HG03354 (cell line): ENCODE measurements around the gene MS4A2.
"Not testable (repeated sequence)": the region's sequence is repeated elsewhere in the genome, so short reads cannot be mapped to it uniquely, and the experiment has no call there.

Experiments used
- ATAC-seq: cut with Tn5 transposase; IDR thresholded peaks from one replicate; pipeline ENCODE4 v1.9.1; 2021; ENCODE audit warnings: mild to moderate bottlenecking; ENCODE audit not compliant: unreplicated experiment, poor library complexity, severe bottlenecking

MS4A2 gene

GRCh38 chr11:60088364-60088763, at the start of gene MS4A2:
MS4A2 (plus strand) TSS chr11:60088664; CDS start chr11:60088766, 102 bp downstream.
- no peak for ATAC-seq

- no peak for ATAC-seq
Measured at GRCh38 chr11:60040109-60040508, 48.4 kb upstream of the MS4A2 start, which contains the start of gene OOSP2. OOSP2 (plus strand) TSS chr11:60040409; CDS start chr11:60040460, 51 bp downstream.

GRCh38 chr11:60050422-60050821, 38.0 kb upstream of the MS4A2 start:
- not testable (repeated sequence) for ATAC-seq

GRCh38 chr11:60050839-60051238, 37.6 kb upstream of the MS4A2 start:
- ATAC-seq: not testable (repeated sequence)

- ATAC-seq: no peak
Measured at GRCh38 chr11:60056349-60056969, 32.0 kb upstream of the MS4A2 start, which contains the start of gene MS4A3. MS4A3 (plus strand) TSS chr11:60056665; CDS start chr11:60061161, 4,496 bp downstream.

GRCh38 chr11:60059052-60059451, 29.4 kb upstream of the MS4A2 start:
- no peak for ATAC-seq

- ATAC-seq: no peak
Measured at GRCh38 chr11:60059521-60060240, 28.8 kb upstream of the MS4A2 start.

- no peak for ATAC-seq
Measured at GRCh38 chr11:60064111-60064510, 24.4 kb upstream of the MS4A2 start.

GRCh38 chr11:60065801-60066200, 22.7 kb upstream of the MS4A2 start:
- no peak for ATAC-seq

GRCh38 chr11:60069450-60069849, 19.0 kb upstream of the MS4A2 start:
- ATAC-seq: no peak

GRCh38 chr11:60071644-60072043, 16.8 kb upstream of the MS4A2 start:
- ATAC-seq: not testable (repeated sequence)

GRCh38 chr11:60077216-60077817, 11.1 kb upstream of the MS4A2 start:
- no peak for ATAC-seq

GRCh38 chr11:60077981-60078380, 10.5 kb upstream of the MS4A2 start:
- ATAC-seq: no peak

- ATAC-seq: no peak
Measured at GRCh38 chr11:60078745-60079144, 9.7 kb upstream of the MS4A2 start.

- ATAC-seq: no peak
Measured at GRCh38 chr11:60080535-60080934, 7.9 kb upstream of the MS4A2 start.

- ATAC-seq: no peak
Measured at GRCh38 chr11:60084631-60085273, 3.7 kb upstream of the MS4A2 start.

- no peak for ATAC-seq
Measured at GRCh38 chr11:60085909-60086308, 2.6 kb upstream of the MS4A2 start.

GRCh38 chr11:60087239-60087638, 1.2 kb upstream of the MS4A2 start:
- ATAC-seq: no peak

GRCh38 chr11:60095477-60096120, 7.1 kb downstream of the MS4A2 start:
- ATAC-seq: no peak

- ATAC-seq: no peak
Measured at GRCh38 chr11:60097189-60097588, 8.7 kb downstream of the MS4A2 start.
